Measurements from ENCODE around the gene UMAD1. TPM values are rescaled to one million over a fixed set of nuclear protein-coding genes. Genes with fewer than 3 reads are reported as not detected.

UMAD1 gene
- polyA plus RNA-seq, 3 donors = 6.2 to 22.7 (median 18.6) TPM

GRCh38 chr7:7710469-7710868 lies 69.9 kb downstream of the UMAD1 start:
- intact Hi-C loops (cut with micrococcal nuclease) = no loop called here
- no peak overlapping the region for H3K4me2 ChIP-seq (replicated peaks; ENCODE audit: extremely low read depth, low read length, poor library complexity, severe bottlenecking)
- H2AFZ ChIP-seq (ENCODE audit: insufficient read depth, low read depth, low read length, poor library complexity, severe bottlenecking) = no peak overlapping the region
- no peak overlapping the region for H3K4me3 ChIP-seq (replicated peaks in 1 of 3; ENCODE audit: low read depth in 2 of 3, low read length in 3 of 3)
- no peaks in the 10 kb centered on the region for H3K79me2 ChIP-seq (ENCODE audit: insufficient read depth, low read length)
- no peak overlapping the region for H3K27ac ChIP-seq (ENCODE audit: low read depth in 1 of 2, low read length in 2 of 2)
- no peaks in the 10 kb centered on the region for H3K27me3 ChIP-seq (ENCODE audit: control insufficient read depth in 2 of 2, insufficient read depth in 2 of 2, low read length in 2 of 2)
- Mint-ChIP-seq H3K4me1 (peaks cover 11% of the 10 kb centered on the region), H3K36me3 (peaks cover 0 to 2% of the 10 kb centered on the region in 2 donors), H3K27ac (no peak overlapping the region), H3K27me3 (ENCODE audit: low read depth in 3 of 3) (no peaks in the 10 kb centered on the region), H3K4me3 (no peak overlapping the region), H3K9me3 (peaks cover 0 to 3% (median 0%) of the 10 kb centered on the region in 7 donors)
- H3K36me3 ChIP-seq (replicated peaks in 1 of 2; ENCODE audit: control insufficient read depth in 1 of 2, insufficient read depth in 2 of 2, low read length in 2 of 2) = no peaks in the 10 kb centered on the region
- no peaks in the 10 kb centered on the region for H3K4me1 ChIP-seq (ENCODE audit: control insufficient read depth in 1 of 2, insufficient read depth in 2 of 2, low read length in 2 of 2)
- H4K20me1 ChIP-seq (ENCODE audit: insufficient read depth, low read length) = no peaks in the 10 kb centered on the region
- no peak for DNase-seq
- no peak overlapping the region for H3K9ac ChIP-seq (ENCODE audit: insufficient read depth, low read length, poor library complexity, severe bottlenecking)
- TF ChIP-seq CTCF (IDR thresholded peaks at IDR 0.05) = no peak
- no peaks in the 10 kb centered on the region for H3K9me3 ChIP-seq (replicated peaks in 1 of 2; ENCODE audit: control insufficient read depth in 1 of 2, insufficient read depth in 1 of 2, low read length in 2 of 2)
- no CpG with 5 or more reads among the region's 2 CpGs for WGBS (ENCODE audit: insufficient coverage)

GRCh38 chr7:7713730-7714129 lies 73.2 kb downstream of the UMAD1 start:
- H3K4me2 ChIP-seq (replicated peaks; ENCODE audit: extremely low read depth, low read length, poor library complexity, severe bottlenecking) = no peak overlapping the region
- H3K4me1 Mint-ChIP-seq = peaks cover 9% of the 10 kb centered on the region
- DNase-seq = no peak
- H3K27me3 ChIP-seq (ENCODE audit: control insufficient read depth in 2 of 2, insufficient read depth in 2 of 2, low read length in 2 of 2) = no peaks in the 10 kb centered on the region
- H3K36me3 ChIP-seq (replicated peaks in 1 of 2; ENCODE audit: control insufficient read depth in 1 of 2, insufficient read depth in 2 of 2, low read length in 2 of 2) = no peaks in the 10 kb centered on the region
- H3K9me3 ChIP-seq (replicated peaks in 1 of 2; ENCODE audit: control insufficient read depth in 1 of 2, insufficient read depth in 1 of 2, low read length in 2 of 2) = peaks cover 0 to 7% of the 10 kb centered on the region in 2 donors
- no peaks in the 10 kb centered on the region for H3K4me1 ChIP-seq (ENCODE audit: control insufficient read depth in 1 of 2, insufficient read depth in 2 of 2, low read length in 2 of 2)
- no peak overlapping the region for H3K9ac ChIP-seq (ENCODE audit: insufficient read depth, low read length, poor library complexity, severe bottlenecking)
- H3K36me3 Mint-ChIP-seq = peaks cover 2 to 3% of the 10 kb centered on the region in 2 donors
- no peaks in the 10 kb centered on the region for H4K20me1 ChIP-seq (ENCODE audit: insufficient read depth, low read length)
- intact Hi-C loops (cut with micrococcal nuclease) = no loop called here
- no peak overlapping the region for H3K4me3 ChIP-seq (replicated peaks in 1 of 3; ENCODE audit: low read depth in 2 of 3, low read length in 3 of 3)
- no peak for TF ChIP-seq CTCF (IDR thresholded peaks at IDR 0.05)
- peaks cover 0 to 9% (median 7%) of the 10 kb centered on the region in 7 donors for H3K9me3 Mint-ChIP-seq
- no peaks in the 10 kb centered on the region for H3K79me2 ChIP-seq (ENCODE audit: insufficient read depth, low read length)
- no peak overlapping the region for H3K4me3 Mint-ChIP-seq
- H3K27ac Mint-ChIP-seq = no peak overlapping the region
- H2AFZ ChIP-seq (ENCODE audit: insufficient read depth, low read depth, low read length, poor library complexity, severe bottlenecking) = no peak overlapping the region
- H3K27me3 Mint-ChIP-seq (ENCODE audit: low read depth in 3 of 3) = no peaks in the 10 kb centered on the region
- no peak overlapping the region for H3K27ac ChIP-seq (ENCODE audit: low read depth in 1 of 2, low read length in 2 of 2)
- 83% methylated on average over 1 of the region's 4 CpGs for WGBS (ENCODE audit: insufficient coverage)

Measured in CD14-positive monocyte (primary cell).